22Rv1 (cell line): ENCODE results near the gene NUF2.

Experiments
- ZFX ChIP-seq: fragments of 450-650 bp; IDR thresholded peaks from 2 replicates; pipeline ENCODE4 v1.6.1; 2017; ENCODE audit warnings: antibody characterized with exemption, borderline replicate concordance
- TF ChIP-seq, protein P1 (sequence below): fragments of 450-650 bp; IDR thresholded peaks from 2 replicates; pipeline ENCODE4 v1.5.1; 2017; ENCODE audit warnings: mild to moderate bottlenecking

DNA sequence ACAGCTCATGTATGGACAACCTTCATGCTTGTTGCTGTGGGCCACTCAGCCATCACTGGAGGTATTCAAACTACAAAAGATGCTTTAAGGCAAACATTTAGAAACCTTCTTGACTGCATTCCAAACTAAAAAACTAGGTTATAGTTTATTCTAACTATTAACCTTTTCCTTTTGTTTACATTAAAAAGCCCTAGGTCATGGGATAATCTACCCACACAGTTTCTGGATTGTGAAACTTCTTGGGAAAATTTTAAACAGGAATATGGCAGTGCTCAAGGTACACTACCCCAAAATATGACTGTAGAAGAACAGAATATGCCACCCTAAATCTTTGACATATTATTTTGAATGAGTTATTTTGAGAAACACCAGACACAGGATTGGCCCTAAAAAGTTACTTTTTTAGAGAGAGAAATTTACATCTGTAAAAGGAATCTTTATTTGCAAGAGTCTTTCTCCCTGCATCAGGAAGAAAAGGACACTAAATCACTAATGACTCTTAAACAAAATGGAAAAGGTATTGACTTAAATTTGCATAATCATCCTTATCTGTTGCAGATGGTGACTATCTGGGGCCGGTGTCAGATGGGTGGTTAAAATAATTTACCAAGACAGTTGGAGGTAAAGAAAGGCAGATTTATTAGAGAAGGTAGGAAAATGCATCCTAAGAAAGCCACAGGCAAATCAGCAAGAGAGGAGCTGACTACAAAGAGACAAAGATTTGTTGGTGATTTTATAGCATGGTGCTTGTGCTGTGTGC, 25.1 kb upstream of the NUF2 start:
- TF ChIP-seq, protein P1, sequence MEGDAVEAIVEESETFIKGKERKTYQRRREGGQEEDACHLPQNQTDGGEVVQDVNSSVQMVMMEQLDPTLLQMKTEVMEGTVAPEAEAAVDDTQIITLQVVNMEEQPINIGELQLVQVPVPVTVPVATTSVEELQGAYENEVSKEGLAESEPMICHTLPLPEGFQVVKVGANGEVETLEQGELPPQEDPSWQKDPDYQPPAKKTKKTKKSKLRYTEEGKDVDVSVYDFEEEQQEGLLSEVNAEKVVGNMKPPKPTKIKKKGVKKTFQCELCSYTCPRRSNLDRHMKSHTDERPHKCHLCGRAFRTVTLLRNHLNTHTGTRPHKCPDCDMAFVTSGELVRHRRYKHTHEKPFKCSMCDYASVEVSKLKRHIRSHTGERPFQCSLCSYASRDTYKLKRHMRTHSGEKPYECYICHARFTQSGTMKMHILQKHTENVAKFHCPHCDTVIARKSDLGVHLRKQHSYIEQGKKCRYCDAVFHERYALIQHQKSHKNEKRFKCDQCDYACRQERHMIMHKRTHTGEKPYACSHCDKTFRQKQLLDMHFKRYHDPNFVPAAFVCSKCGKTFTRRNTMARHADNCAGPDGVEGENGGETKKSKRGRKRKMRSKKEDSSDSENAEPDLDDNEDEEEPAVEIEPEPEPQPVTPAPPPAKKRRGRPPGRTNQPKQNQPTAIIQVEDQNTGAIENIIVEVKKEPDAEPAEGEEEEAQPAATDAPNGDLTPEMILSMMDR = no peak
- TF ChIP-seq ZFX = no peak
